IMR-90 (cell line): ENCODE measurements around the gene C1QL1. TPM values are rescaled to one million over a fixed set of nuclear protein-coding genes. Genes with fewer than 3 reads are reported as not detected.
A peak's percentile ranks its signal among the peaks of the same experiment; 100 is the strongest.

Experiments
- ATAC-seq: fragments of 200-7000 bp; cut with Tn5 transposase; 2 replicates; pipeline ENCODE4 v1.9.1; 2020; ENCODE audit warnings: low read depth, mild to moderate bottlenecking, moderate library complexity
- BruUV-seq: library from RNA; stranded (reverse); fragments of 400-500 nt; replicated peaks from 2 replicates; lab custom pipeline; 2021; lab: Mats Ljungman, UMichigan
- CTCF ChIA-PET: fragments of 300-600 bp; formaldehyde crosslinking; extraction: SDS; loops from one replicate; lab custom pipeline; 2021; ENCODE audit warnings: antibody characterized with exemption; lab: Yijun Ruan, JAX
- POLR2A ChIA-PET: fragments of 300-600 bp; sonication (Branson Sonifier 250); formaldehyde crosslinking; loops from one replicate; lab custom pipeline; 2022; ENCODE audit warnings: antibody characterized with exemption; ENCODE audit not compliant: unreplicated experiment; lab: Charles Lee
- DNase-seq: peaks from one replicate; pipeline ENCODE4 v3.0.0; 2013
- H2AFZ ChIP-seq: replicated peaks from 2 replicates; pipeline ENCODE3; 2013; ENCODE audit warnings: low read length, mild to moderate bottlenecking; ENCODE audit not compliant: poor library complexity
- H2AK5ac ChIP-seq: 2 replicates; pipeline ENCODE4 v1.6.1; 2013; ENCODE audit warnings: low read depth, low read length, inconsistent platforms
- H2AK9ac ChIP-seq: replicated peaks from 2 replicates; pipeline ENCODE3; 2013; ENCODE audit warnings: mild to moderate bottlenecking, low read depth, low read length, moderate library complexity; ENCODE audit not compliant: poor library complexity
- H2BK120ac ChIP-seq: 2 replicates; pipeline ENCODE4 v1.6.1; 2013; ENCODE audit warnings: low read depth, low read length, inconsistent platforms
- H2BK15ac ChIP-seq: 3 replicates; pipeline ENCODE4 v1.6.1; 2013; ENCODE audit warnings: low read depth, low read length, inconsistent platforms
- H2BK20ac ChIP-seq: 2 replicates; pipeline ENCODE4 v1.6.1; 2013; ENCODE audit warnings: low read depth, mild to moderate bottlenecking, inconsistent platforms, low read length, moderate library complexity
- H2BK5ac ChIP-seq: 2 replicates; pipeline ENCODE4 v1.6.1; 2013; ENCODE audit warnings: mild to moderate bottlenecking, low read depth, low read length, inconsistent platforms; ENCODE audit not compliant: poor library complexity, severe bottlenecking
- H3K14ac ChIP-seq: replicated peaks from 2 replicates; pipeline ENCODE4 v1.6.1; 2013; ENCODE audit warnings: low read depth, low read length, inconsistent platforms
- H3K18ac ChIP-seq: 2 replicates; pipeline ENCODE4 v1.6.1; 2013; ENCODE audit warnings: low read depth, low read length, control low read depth
- H3K23ac ChIP-seq: 2 replicates; pipeline ENCODE4 v1.6.1; 2013; ENCODE audit warnings: low read depth, low read length, inconsistent platforms
- H3K27ac ChIP-seq: 2 replicates; pipeline ENCODE4 v1.5.1; 2013; ENCODE audit warnings: mild to moderate bottlenecking, control low read depth, low read length; ENCODE audit not compliant: insufficient read depth
- H3K27me3 ChIP-seq: 2 replicates; pipeline ENCODE4 v1.6.1; 2013; ENCODE audit warnings: low read length; ENCODE audit not compliant: control insufficient read depth, insufficient read depth
- H3K36me3 ChIP-seq: 2 replicates; pipeline ENCODE4 v1.6.1; 2013; ENCODE audit warnings: low read length, mixed read lengths; ENCODE audit not compliant: control insufficient read depth, insufficient read depth
- H3K4ac ChIP-seq: 2 replicates; pipeline ENCODE4 v1.6.1; 2013; ENCODE audit warnings: low read depth, low read length, inconsistent platforms
- H3K4me1 ChIP-seq: 2 replicates; pipeline ENCODE4 v1.6.1; 2013; ENCODE audit warnings: low read length, mixed read lengths; ENCODE audit not compliant: control insufficient read depth, insufficient read depth
- H3K4me2 ChIP-seq: 2 replicates; pipeline ENCODE4 v1.6.1; 2013; ENCODE audit warnings: low read depth, mild to moderate bottlenecking, control low read depth, low read length, moderate library complexity
- H3K4me3 ChIP-seq: 2 replicates; pipeline ENCODE4 v1.5.1; 2013; ENCODE audit warnings: low read depth, mild to moderate bottlenecking, control low read depth, low read length, moderate library complexity; ENCODE audit not compliant: insufficient read depth
- H3K56ac ChIP-seq: 2 replicates; pipeline ENCODE4 v1.6.1; 2013; ENCODE audit warnings: low read length, inconsistent platforms; ENCODE audit not compliant: insufficient read depth; ENCODE audit errors: extremely low read depth
- H3K79me1 ChIP-seq, 2 experiments: 2 replicates each; pipeline ENCODE4 v1.6.1; 2013; ENCODE audit warnings: low read length in 2 of 2, inconsistent platforms in 1 of 2, low read depth in 1 of 2
- H3K9ac ChIP-seq: 2 replicates; pipeline ENCODE4 v1.6.1; 2013; ENCODE audit warnings: low read depth, low read length, control low read depth
- H3K9me1 ChIP-seq: 2 replicates; pipeline ENCODE4 v1.6.1; 2013; ENCODE audit warnings: low read length, inconsistent platforms; ENCODE audit not compliant: insufficient read depth
- H3K9me3 ChIP-seq: 2 replicates; pipeline ENCODE4 v1.6.1; 2013; ENCODE audit warnings: low read length; ENCODE audit not compliant: control insufficient read depth, insufficient read depth
- H4K20me1 ChIP-seq: 2 replicates; pipeline ENCODE4 v1.6.1; 2013; ENCODE audit warnings: low read length, inconsistent platforms; ENCODE audit not compliant: insufficient read depth
- H4K5ac ChIP-seq: 2 replicates; pipeline ENCODE4 v1.6.1; 2013; ENCODE audit warnings: mild to moderate bottlenecking, low read depth, low read length, control low read depth
- H4K8ac ChIP-seq, 2 experiments: 2 replicates each; pipeline ENCODE4 v1.6.1; 2013; ENCODE audit warnings: low read depth in 2 of 2, low read length in 2 of 2, control low read depth in 1 of 2, inconsistent platforms in 1 of 2
- H4K91ac ChIP-seq: 2 replicates; pipeline ENCODE4 v1.6.1; 2013; ENCODE audit warnings: low read depth, low read length, inconsistent platforms; ENCODE audit not compliant: insufficient read depth
- CEBPB ChIP-seq: IDR thresholded peaks from 2 replicates; pipeline ENCODE4 v1.6.1; 2012; ENCODE audit warnings: low read depth, low read length, improper control_type of control experiment
- MAFK ChIP-seq: IDR thresholded peaks from 2 replicates; pipeline ENCODE4 v1.6.1; 2012; ENCODE audit warnings: low read depth, low read length, improper control_type of control experiment
- MAZ ChIP-seq: IDR thresholded peaks from 2 replicates; pipeline ENCODE4 v1.6.1; 2012; ENCODE audit warnings: low read depth, mild to moderate bottlenecking, low read length, improper control_type of control experiment, moderate library complexity, borderline replicate concordance
- RAD21 ChIP-seq: IDR thresholded peaks from 2 replicates; pipeline ENCODE4 v1.6.1; 2012; ENCODE audit warnings: low read length, improper control_type of control experiment
- RFX5 ChIP-seq: IDR thresholded peaks from 2 replicates; pipeline ENCODE4 v1.8.0; 2012; ENCODE audit warnings: low read depth, mild to moderate bottlenecking, low read length, moderate library complexity
- WGBS, 2 experiments: methylation state at CpG; one replicate each; pipeline versions ENCODE4 v1.1.5 to v1.1.7; 2013; ENCODE audit warnings: missing lambda C conversion rate in 2 of 2; ENCODE audit not compliant: insufficient read length in 1 of 2; ENCODE audit errors: extremely low coverage in 2 of 2; 5-methylcytosine and 5-hydroxymethylcytosine counted together
- dilution Hi-C: fragments of 300-500 bp; cut with HindIII; formaldehyde crosslinking; loops from one replicate; pipeline ENCODE4 v1.14.3; 2018; ENCODE audit warnings: low sequenced_read_pairs; ENCODE audit not compliant: unreplicated experiment
- in situ Hi-C: fragments of 300-500 bp; cut with MboI; formaldehyde crosslinking; loops from 3 replicates; pipeline ENCODE4 v1.14.3; 2019; ENCODE audit warnings: low sequenced_read_pairs, inconsistent platforms, mixed read lengths
- intact Hi-C: fragments of 100-400 bp; cut with micrococcal nuclease; formaldehyde crosslinking; loops from 2 replicates; pipeline ENCODE4 v1.10.0; 2022
- polyA plus RNA-seq, 3 experiments: library from polyadenylated mRNA; depleted of rRNA; stranded (reverse); fragments of >200 nt; gene quantifications; 2 replicates each; pipeline ENCODE4 v1.2.3, GENCODE V29; 2012; ENCODE audit warnings: low replicate concordance in 1 of 3
- total RNA-seq: library from RNA; depleted of rRNA; stranded (reverse); fragments of >200 nt; gene quantifications from 2 replicates; pipeline ENCODE4 v1.2.3, GENCODE V29; 2012

C1QL1 gene
- total and polyA plus RNA-seq, 2 of the 4 experiments (the other 2 are of a cell fraction) = 0.18 to 0.84 TPM

- H3K36me3 ChIP-seq = no peaks in the 10 kb centered on the region
- no peak overlapping the region for H3K9ac ChIP-seq
- no peak overlapping the region for H4K8ac ChIP-seq
- peak overlapping the region; percentile 36 for H2AFZ ChIP-seq
- CTCF ChIA-PET = interaction anchor here (0.6 to 0.9 kb wide), 2 partner anchors 43 to 59 kb away, joined by 3 to 4 read pairs; no protein-coding TSS in a partner anchor
- no peaks in the 10 kb centered on the region for H3K9me1 ChIP-seq
- H2BK15ac ChIP-seq = no peak overlapping the region
- no peaks in the 10 kb centered on the region; the same call in 1 of the 2 replicates for H3K4me1 ChIP-seq
- intact Hi-C loops = no loop called here
- no peak overlapping the region for H3K14ac ChIP-seq
- H2AK9ac ChIP-seq = no peak overlapping the region
- BruUV-seq = no TSS peak
- H2BK120ac ChIP-seq = no peak overlapping the region
- POLR2A ChIA-PET = no interaction called here
- H3K27me3 ChIP-seq = peaks cover 31% of the 10 kb centered on the region
- dilution Hi-C loops = no loop called here
- H3K18ac ChIP-seq = no peak overlapping the region
- no peak overlapping the region for H4K5ac ChIP-seq
- H3K27ac ChIP-seq = no peak overlapping the region
- peak; percentile 69 for ATAC-seq
- H3K23ac ChIP-seq = no peak overlapping the region
- no peak overlapping the region for H3K4me3 ChIP-seq
- no peak overlapping the region for H4K91ac ChIP-seq
- H4K20me1 ChIP-seq = no peaks in the 10 kb centered on the region; the same call in 1 of the 2 replicates
- DNase-seq = no peak
- 60% methylated on average over 1 of the region's 7 CpGs; no CpG with 5 or more reads in 1 of the 2 experiments for WGBS, 2 experiments
- TF ChIP-seq RAD21 (no peak), MAFK (no peak; the same call in 1 of the 2 replicates), RFX5 (no peak), MAZ (no peak), CEBPB (peak; percentile 27; the same call in 1 of the 2 replicates)
- H3K56ac ChIP-seq = no peak overlapping the region
- H3K4ac ChIP-seq = no peak overlapping the region
- in situ Hi-C loops = no loop called here
- H3K9me3 ChIP-seq = no peaks in the 10 kb centered on the region
- no peak overlapping the region for H2AK5ac ChIP-seq
- H3K4me2 ChIP-seq = no peak overlapping the region
- no peak overlapping the region for H2BK5ac ChIP-seq
- no peak overlapping the region for H2BK20ac ChIP-seq
- H3K79me1 ChIP-seq = no peaks in the 10 kb centered on the region
Observed at GRCh38 chr17:44961921-44962350, 6.2 kb downstream of the C1QL1 start.
